ENCODE results near the gene PRKCA. TPM values are rescaled to one million over a fixed set of nuclear protein-coding genes. Genes with fewer than 3 reads are reported as not detected.

PRKCA gene
- total and polyA plus RNA-seq, 10 of the 15 experiments (the other 5 are each of a cell fraction or from before 2014, with no cell fraction given) = 0.11 to 14.6 (median 0.72) TPM

- in situ Hi-C loops (cut with MboI) (no loop called here), intact Hi-C loops (cut with micrococcal nuclease; ENCODE audit: unreplicated experiment) (loop anchor here (5.0 kb wide), 1 partner anchor 75 kb away; no protein-coding TSS in a partner anchor)
- no peak for FAIRE-seq
- Histone ChIP-seq H3K79me2 (ENCODE audit: control insufficient read depth, insufficient read depth, low read length) (no peaks in the 10 kb centered on the region), H3K4me1 (ENCODE audit: control insufficient read depth, insufficient read depth, low read length) (peaks cover 25% of the 10 kb centered on the region), H4K20me1 (ENCODE audit: control insufficient read depth, insufficient read depth) (no peaks in the 10 kb centered on the region), H3K9me3 (replicated peaks; ENCODE audit: control insufficient read depth, insufficient read depth, low read length) (no peaks in the 10 kb centered on the region), H3K4me2 (ENCODE audit: control insufficient read depth, insufficient read depth) (peak overlapping the region; percentile 11; the same call in 1 of the 2 replicates), H2AFZ (ENCODE audit: control insufficient read depth, low read depth, low read length) (no peak overlapping the region), H3K9ac (ENCODE audit: control insufficient read depth, insufficient read depth, low read length) (no peak overlapping the region), H3K36me3 (ENCODE audit: control insufficient read depth in 2 of 2, insufficient read depth in 2 of 2, low read length in 1 of 2) (no peaks in the 10 kb centered on the region), H3K4me3 (no peak overlapping the region), H3K27me3 (replicated peaks in 1 of 2; ENCODE audit: control insufficient read depth in 2 of 2, insufficient read depth in 2 of 2, low read length in 1 of 2) (no peaks in the 10 kb centered on the region), H3K27ac (ENCODE audit: control insufficient read depth, insufficient read depth) (no peak overlapping the region)
- SMC1A ChIA-PET (ENCODE audit: uncharacterized antibody, unreplicated experiment) = interaction anchor here (0.6 to 1.6 kb wide), 6 partner anchors 9 to 148 kb away, joined by 3 to 7 read pairs (median 4); no protein-coding TSS in a partner anchor
- BruUV-seq (replicated peaks) = no TSS peak
- DNase-seq (ENCODE audit: low read depth, low spot score) = no peak
- 0% methylated on average over 7 of the region's 7 CpGs for WGBS (ENCODE audit: insufficient coverage, insufficient replicate concordance, low lambda C conversion rate, missing lambda C conversion rate)
- TF ChIP-seq CTCF (IDR thresholded peaks at IDR 0.05 in 2 of 3, conservative IDR thresholded peaks at IDR 0.05 in 1 of 3; ENCODE audit: control insufficient read depth in 2 of 3, extremely low read depth in 1 of 3, insufficient read depth in 1 of 3, low read depth in 3 of 3, low read length in 3 of 3) (no peak), IKZF2 (IDR thresholded peaks at IDR 0.05) (peak in 1 of 2 experiments; percentile 12; a peak in 1 of 4 replicates)
- CTCF ChIA-PET = no interaction called here
- POLR2A ChIA-PET = interaction anchor here (1.3 kb wide), 1 partner anchor 25 kb away, joined by 4 read pairs; no protein-coding TSS in a partner anchor
- RAD21 ChIA-PET (ENCODE audit: unreplicated experiment) = interaction anchor here (1.0 to 1.8 kb wide), 5 partner anchors 26 to 236 kb away, joined by 3 to 6 read pairs (median 3); no protein-coding TSS in a partner anchor
- peak; percentile 40 for ATAC-seq
Measured at GRCh38 chr17:66466840-66467367, 164.5 kb downstream of the PRKCA start.

GRCh38 chr17:66467766-66468165, 165.4 kb downstream of the PRKCA start:
- CTCF ChIA-PET = interaction anchor here (0.6 to 1.0 kb wide), 2 partner anchors 37 to 74 kb away, joined by 3 read pairs; no protein-coding TSS in a partner anchor
- FAIRE-seq = no peak
- Histone ChIP-seq H3K9ac (ENCODE audit: control insufficient read depth, insufficient read depth, low read length) (no peak overlapping the region), H3K4me3 (no peak overlapping the region), H3K4me2 (ENCODE audit: control insufficient read depth, insufficient read depth) (no peak overlapping the region), H3K79me2 (ENCODE audit: control insufficient read depth, insufficient read depth, low read length) (no peaks in the 10 kb centered on the region), H3K27ac (ENCODE audit: control insufficient read depth, insufficient read depth) (no peak overlapping the region), H3K4me1 (ENCODE audit: control insufficient read depth, insufficient read depth, low read length) (peaks cover 25% of the 10 kb centered on the region), H2AFZ (ENCODE audit: control insufficient read depth, low read depth, low read length) (no peak overlapping the region), H3K27me3 (replicated peaks in 1 of 2; ENCODE audit: control insufficient read depth in 2 of 2, insufficient read depth in 2 of 2, low read length in 1 of 2) (no peaks in the 10 kb centered on the region), H4K20me1 (ENCODE audit: control insufficient read depth, insufficient read depth) (no peaks in the 10 kb centered on the region), H3K36me3 (ENCODE audit: control insufficient read depth in 2 of 2, insufficient read depth in 2 of 2, low read length in 1 of 2) (no peaks in the 10 kb centered on the region), H3K9me3 (replicated peaks; ENCODE audit: control insufficient read depth, insufficient read depth, low read length) (no peaks in the 10 kb centered on the region)
- no TSS peak for BruUV-seq (replicated peaks)
- ATAC-seq = no peak
- intact Hi-C loops (cut with micrococcal nuclease; ENCODE audit: unreplicated experiment) (loop anchor here (5.0 kb wide), 1 partner anchor 75 kb away; no protein-coding TSS in a partner anchor), in situ Hi-C loops (cut with MboI) (no loop called here)
- RAD21 ChIA-PET (ENCODE audit: unreplicated experiment) = interaction anchor here (1.0 to 1.8 kb wide), 5 partner anchors 27 to 212 kb away, joined by 3 to 6 read pairs (median 3); no protein-coding TSS in a partner anchor
- POLR2A ChIA-PET = interaction anchor here (0.7 to 1.3 kb wide), 3 partner anchors 26 to 212 kb away, joined by 3 to 4 read pairs (median 4); no protein-coding TSS in a partner anchor
- DNase-seq (ENCODE audit: low read depth, low spot score) = no peak
- WGBS (ENCODE audit: insufficient coverage, insufficient replicate concordance, low lambda C conversion rate, missing lambda C conversion rate) = 53% methylated on average over 6 of the region's 6 CpGs
- SMC1A ChIA-PET (ENCODE audit: uncharacterized antibody, unreplicated experiment) = interaction anchor here (0.6 to 1.6 kb wide), 6 partner anchors 10 to 957 kb away, joined by 3 to 5 read pairs (median 4); no protein-coding TSS in a partner anchor
- TF ChIP-seq E2F4 (IDR thresholded peaks at IDR 0.05; ENCODE audit: low read depth, low read length) (no peak), SPI1 (IDR thresholded peaks at IDR 0.05; ENCODE audit: borderline replicate concordance, insufficient read depth, low read depth, low read length) (no peak), USF2 (IDR thresholded peaks at IDR 0.05; ENCODE audit: borderline replicate concordance, low read depth, low read length) (no peak), MXI1 (IDR thresholded peaks at IDR 0.05; ENCODE audit: low read depth, low read length) (no peak), ZNF24 (IDR thresholded peaks at IDR 0.05) (no peak), CBFB (IDR thresholded peaks at IDR 0.05; ENCODE audit: low read depth) (no peak), ZBTB33 (IDR thresholded peaks at IDR 0.05) (no peak)

All from GM12878 (cell line).